ENCODE results near the gene SPRYD7. TPM values are rescaled to one million over a fixed set of nuclear protein-coding genes. Genes with fewer than 3 reads are reported as not detected.

The SPRYD7 gene
- total RNA-seq, 1 donor from 2014 or later, result 8.3 TPM

GRCh38 chr13:49878682-49879081 is 57.5 kb downstream of the SPRYD7 start:
- no peak for TF ChIP-seq CTCF (IDR thresholded peaks at IDR 0.05; ENCODE audit: partially characterized antibody, unreplicated experiment)
- Mint-ChIP-seq H3K27ac (ENCODE audit: unreplicated experiment) (no peak overlapping the region), H3K36me3 (ENCODE audit: unreplicated experiment) (peaks cover 28% of the 10 kb centered on the region), H3K4me1 (ENCODE audit: low read depth, unreplicated experiment) (no peaks in the 10 kb centered on the region), H3K4me3 (ENCODE audit: unreplicated experiment) (no peak overlapping the region), H3K9me3 (ENCODE audit: unreplicated experiment) (peaks cover 21% of the 10 kb centered on the region), H3K27me3 (ENCODE audit: unreplicated experiment) (peaks cover 2% of the 10 kb centered on the region)
- no peak for DNase-seq

GRCh38 chr13:49877629-49878218 is 58.4 kb downstream of the SPRYD7 start:
- DNase-seq, result no peak
- Mint-ChIP-seq H3K4me3 (ENCODE audit: unreplicated experiment) (no peak overlapping the region), H3K36me3 (ENCODE audit: unreplicated experiment) (peaks cover 26% of the 10 kb centered on the region), H3K27me3 (ENCODE audit: unreplicated experiment) (peaks cover 2% of the 10 kb centered on the region), H3K27ac (ENCODE audit: unreplicated experiment) (no peak overlapping the region), H3K9me3 (ENCODE audit: unreplicated experiment) (peaks cover 19% of the 10 kb centered on the region), H3K4me1 (ENCODE audit: low read depth, unreplicated experiment) (no peaks in the 10 kb centered on the region)
- no peak for TF ChIP-seq CTCF (IDR thresholded peaks at IDR 0.05; ENCODE audit: partially characterized antibody, unreplicated experiment)

- Mint-ChIP-seq H3K36me3 (ENCODE audit: unreplicated experiment) (peaks cover 12% of the 10 kb centered on the region), H3K9me3 (ENCODE audit: unreplicated experiment) (peaks cover 6% of the 10 kb centered on the region)
Measured at GRCh38 chr13:49874430-49874829, 61.7 kb downstream of the SPRYD7 start.

GRCh38 chr13:49869519-49869918 is 66.6 kb downstream of the SPRYD7 start:
- peaks cover 4% of the 10 kb centered on the region for H3K36me3 Mint-ChIP-seq (ENCODE audit: unreplicated experiment)
- TF ChIP-seq CTCF (IDR thresholded peaks at IDR 0.05; ENCODE audit: partially characterized antibody, unreplicated experiment), result no peak

More at GRCh38 chr13:49874430-49874829, 61.7 kb downstream of the SPRYD7 start:
- TF ChIP-seq CTCF (IDR thresholded peaks at IDR 0.05; ENCODE audit: partially characterized antibody, unreplicated experiment), result no peak
- Mint-ChIP-seq H3K4me1 (ENCODE audit: low read depth, unreplicated experiment) (no peaks in the 10 kb centered on the region), H3K4me3 (ENCODE audit: unreplicated experiment) (no peak overlapping the region), H3K27me3 (ENCODE audit: unreplicated experiment) (peaks cover 2% of the 10 kb centered on the region), H3K27ac (ENCODE audit: unreplicated experiment) (no peak overlapping the region)
- DNase-seq, result no peak

GRCh38 chr13:49867834-49868233 is 68.3 kb downstream of the SPRYD7 start:
- no peak for DNase-seq
- Mint-ChIP-seq H3K9me3 (ENCODE audit: unreplicated experiment) (peaks cover 7% of the 10 kb centered on the region), H3K27me3 (ENCODE audit: unreplicated experiment) (peaks cover 6% of the 10 kb centered on the region), H3K4me3 (ENCODE audit: unreplicated experiment) (no peak overlapping the region), H3K4me1 (ENCODE audit: low read depth, unreplicated experiment) (no peaks in the 10 kb centered on the region), H3K27ac (ENCODE audit: unreplicated experiment) (no peak overlapping the region), H3K36me3 (ENCODE audit: unreplicated experiment) (peaks cover 9% of the 10 kb centered on the region)
- no peak for TF ChIP-seq CTCF (IDR thresholded peaks at IDR 0.05; ENCODE audit: partially characterized antibody, unreplicated experiment)

More at GRCh38 chr13:49869519-49869918, 66.6 kb downstream of the SPRYD7 start:
- Mint-ChIP-seq H3K27me3 (ENCODE audit: unreplicated experiment) (peaks cover 2% of the 10 kb centered on the region), H3K4me1 (ENCODE audit: low read depth, unreplicated experiment) (no peaks in the 10 kb centered on the region), H3K9me3 (ENCODE audit: unreplicated experiment) (peaks cover 2% of the 10 kb centered on the region), H3K4me3 (ENCODE audit: unreplicated experiment) (no peak overlapping the region), H3K27ac (ENCODE audit: unreplicated experiment) (no peak overlapping the region)
- no peak for DNase-seq
